Thoracic aorta (tissue), 2 donors: ENCODE measurements around the gene RHOH. TPM values are rescaled to one million over a fixed set of nuclear protein-coding genes. Genes with fewer than 3 reads are reported as not detected.

Experiments used
- ATAC-seq: fragments of 150-250 bp; one replicate; pipeline ENCODE4 v1.8.0; 2017; ENCODE audit warnings: low read depth; ENCODE audit not compliant: insufficient number of reproducible peaks, low FRiP score
- DNase-seq: peaks from one replicate; pipeline ENCODE4 v3.0.0-alpha.2; 2020; ENCODE audit warnings: low spot score
- H3K27ac ChIP-seq, 2 donors: fragments of 200-600 bp; sonication (generic); 1 replicate in 1 of 2; 2 replicates in 1 of 2; pipeline ENCODE4 v1.5.1; 2016; ENCODE audit warnings: mild to moderate bottlenecking in 2 of 2, moderate library complexity in 2 of 2
- H3K27me3 ChIP-seq: fragments of 200-600 bp; sonication (generic); replicated peaks from 2 replicates; pipeline ENCODE4 v1.6.0; 2016; ENCODE audit warnings: mild to moderate bottlenecking; ENCODE audit not compliant: insufficient read depth
- H3K36me3 ChIP-seq: fragments of 200-600 bp; sonication (generic); one replicate; pipeline ENCODE4 v1.5.1; 2016
- H3K4me1 ChIP-seq, 2 donors: fragments of 200-600 bp; sonication (generic); 1 replicate in 1 of 2; 2 replicates in 1 of 2; pipeline versions ENCODE4 v1.5.1 to v1.6.0; 2016; ENCODE audit warnings: low read depth in 2 of 2, mild to moderate bottlenecking in 1 of 2; ENCODE audit not compliant: control insufficient read depth in 1 of 2
- H3K4me3 ChIP-seq: fragments of 200-600 bp; sonication (generic); 2 replicates; pipeline ENCODE4 v1.5.1; 2016; ENCODE audit warnings: mild to moderate bottlenecking
- H3K9me3 ChIP-seq: fragments of 200-600 bp; sonication (generic); 2 replicates; pipeline ENCODE4 v1.5.1; 2016
- CTCF ChIP-seq: fragments of 200-600 bp; sonication (generic); IDR thresholded peaks from one replicate; pipeline ENCODE4 v1.5.1; 2019; ENCODE audit warnings: antibody characterized with exemption
- total RNA-seq, 2 donors: library from RNA; depleted of rRNA; stranded (reverse); fragments of >200 nt; gene quantifications; one replicate each; pipeline versions ENCODE4 v1.1.0 to v1.2.3, GENCODE V29; 2016

Gene RHOH
- total RNA-seq, 2 donors from 2014 or later = 5.8 to 10.2 TPM

GRCh38 chr4:40225497-40225896 lies 28.7 kb downstream of the RHOH start:
- no peak for DNase-seq
- no peak overlapping the region for H3K4me3 ChIP-seq
- no peak for ATAC-seq

GRCh38 chr4:40227284-40227683 lies 30.5 kb downstream of the RHOH start:
- Histone ChIP-seq H3K4me3 (no peak overlapping the region), H3K9me3 (no peaks in the 10 kb centered on the region), H3K4me1 (no peaks in the 10 kb centered on the region), H3K36me3 (no peaks in the 10 kb centered on the region), H3K27me3 (no peaks in the 10 kb centered on the region), H3K27ac (no peak overlapping the region)
- TF ChIP-seq CTCF = no peak
- ATAC-seq = no peak
- DNase-seq = no peak

More at GRCh38 chr4:40225497-40225896, 28.7 kb downstream of the RHOH start:
- no peak for TF ChIP-seq CTCF
- Histone ChIP-seq H3K36me3 (no peaks in the 10 kb centered on the region), H3K4me1 (no peaks in the 10 kb centered on the region), H3K27ac (no peak overlapping the region), H3K9me3 (no peaks in the 10 kb centered on the region), H3K27me3 (no peaks in the 10 kb centered on the region)

GRCh38 chr4:40228497-40229365 lies 31.9 kb downstream of the RHOH start:
- no peak for ATAC-seq
- no peak for DNase-seq
- H3K9me3 ChIP-seq = no peaks in the 10 kb centered on the region
- no peaks in the 10 kb centered on the region for H3K27me3 ChIP-seq
- no peaks in the 10 kb centered on the region for H3K36me3 ChIP-seq
- H3K4me1 ChIP-seq = no peaks in the 10 kb centered on the region
- no peak overlapping the region for H3K4me3 ChIP-seq
- no peak overlapping the region for H3K27ac ChIP-seq
- no peak for TF ChIP-seq CTCF

GRCh38 chr4:40231316-40231863 lies 34.6 kb downstream of the RHOH start:
- no peaks in the 10 kb centered on the region for H3K27me3 ChIP-seq
- no peak for TF ChIP-seq CTCF
- no peaks in the 10 kb centered on the region for H3K4me1 ChIP-seq
- H3K9me3 ChIP-seq = no peaks in the 10 kb centered on the region
- H3K4me3 ChIP-seq = no peak overlapping the region
- no peaks in the 10 kb centered on the region for H3K36me3 ChIP-seq
- DNase-seq (no peak), ATAC-seq (no peak)
- no peak overlapping the region for H3K27ac ChIP-seq

GRCh38 chr4:40232610-40233009 lies 35.8 kb downstream of the RHOH start:
- ATAC-seq = no peak

More at GRCh38 chr4:40232610-40233009, 35.8 kb downstream of the RHOH start:
- no peak overlapping the region for H3K4me3 ChIP-seq
- H3K9me3 ChIP-seq = no peaks in the 10 kb centered on the region
- no peak for TF ChIP-seq CTCF
- H3K27ac ChIP-seq = no peak overlapping the region
- no peaks in the 10 kb centered on the region for H3K4me1 ChIP-seq
- no peak for DNase-seq
- no peaks in the 10 kb centered on the region for H3K27me3 ChIP-seq
- no peaks in the 10 kb centered on the region for H3K36me3 ChIP-seq
